Measurements from ENCODE around the gene LPP. TPM values are rescaled to one million over a fixed set of nuclear protein-coding genes. Genes with fewer than 3 reads are reported as not detected.

Gene LPP
- total RNA-seq, 1 donor from 2014 or later = 1,791 TPM

GRCh38 chr3:188264226-188265207 is 110.6 kb downstream of the LPP start:
- H3K9me3 ChIP-seq = no peaks in the 10 kb centered on the region
- TF ChIP-seq CTCF (IDR thresholded peaks at IDR 0.05) = no peak
- no peaks in the 10 kb centered on the region for H3K27me3 ChIP-seq
- peaks cover 27 to 77% of the 10 kb centered on the region in 2 donors for H3K4me1 ChIP-seq
- peak overlapping the region; percentile 94 to 99 for H3K27ac ChIP-seq
- no peaks in the 10 kb centered on the region for H3K36me3 ChIP-seq
- peak in 1 of 2 donors; percentile 82 for DNase-seq (ENCODE audit: low spot score in 2 of 2)
- intact Hi-C loops (cut with DNase I) = loop anchor here (5.0 kb wide), 2 partner anchors 63 to 688 kb away; no protein-coding TSS in a partner anchor
- H3K4me3 ChIP-seq = peak overlapping the region in 1 of 2 donors; percentile 31

- Histone ChIP-seq H3K4me1 (peaks cover 28 to 77% of the 10 kb centered on the region in 2 donors), H3K27ac (peak overlapping the region; percentile 94 to 99)
- intact Hi-C loops (cut with DNase I) = loop anchor here (2.0 to 5.0 kb wide), 4 partner anchors 54 to 686 kb away; no protein-coding TSS in a partner anchor
Measured at GRCh38 chr3:188266562-188267274, 112.8 kb downstream of the LPP start.

GRCh38 chr3:188267790-188268335 is 113.9 kb downstream of the LPP start:
- TF ChIP-seq CTCF (IDR thresholded peaks at IDR 0.05) = no peak
- intact Hi-C loops (cut with DNase I) = loop anchor here (2.0 to 5.0 kb wide), 4 partner anchors 55 to 684 kb away; no protein-coding TSS in a partner anchor
- Histone ChIP-seq H3K27me3 (no peaks in the 10 kb centered on the region), H3K36me3 (no peaks in the 10 kb centered on the region), H3K9me3 (no peaks in the 10 kb centered on the region), H3K27ac (peak overlapping the region; percentile 94 to 99), H3K4me1 (peaks cover 35 to 76% of the 10 kb centered on the region in 2 donors), H3K4me3 (no peak overlapping the region)
- no peak for DNase-seq (ENCODE audit: low spot score in 2 of 2)

More at GRCh38 chr3:188266562-188267274, 112.8 kb downstream of the LPP start:
- no peaks in the 10 kb centered on the region for H3K9me3 ChIP-seq
- H3K36me3 ChIP-seq = no peaks in the 10 kb centered on the region
- peak; percentile 24 to 79 for DNase-seq (ENCODE audit: low spot score in 2 of 2)
- TF ChIP-seq CTCF (IDR thresholded peaks at IDR 0.05) = no peak
- H3K4me3 ChIP-seq = peak overlapping the region; percentile 32 to 52
- H3K27me3 ChIP-seq = no peaks in the 10 kb centered on the region

- intact Hi-C loops (cut with DNase I) = loop anchor here (5.0 kb wide), 2 partner anchors 59 to 684 kb away; no protein-coding TSS in a partner anchor
- peak overlapping the region; percentile 94 to 99 for H3K27ac ChIP-seq
- H3K27me3 ChIP-seq = no peaks in the 10 kb centered on the region
- no peaks in the 10 kb centered on the region for H3K9me3 ChIP-seq
- no peaks in the 10 kb centered on the region for H3K36me3 ChIP-seq
- H3K4me3 ChIP-seq = no peak overlapping the region
- DNase-seq (ENCODE audit: low spot score in 2 of 2) = no peak
- H3K4me1 ChIP-seq = peaks cover 35 to 75% of the 10 kb centered on the region in 2 donors
- no peak for TF ChIP-seq CTCF (IDR thresholded peaks at IDR 0.05)
Measured at GRCh38 chr3:188268336-188268735, 114.4 kb downstream of the LPP start.

- no peaks in the 10 kb centered on the region for H3K36me3 ChIP-seq
- peak overlapping the region; percentile 94 to 99 for H3K27ac ChIP-seq
- intact Hi-C loops (cut with DNase I) = loop anchor here (5.0 kb wide), 2 partner anchors 58 to 683 kb away; no protein-coding TSS in a partner anchor
- H3K27me3 ChIP-seq = no peaks in the 10 kb centered on the region
- H3K4me1 ChIP-seq = peaks cover 35 to 73% of the 10 kb centered on the region in 2 donors
- H3K9me3 ChIP-seq = no peaks in the 10 kb centered on the region
- DNase-seq (ENCODE audit: low spot score in 2 of 2) = no peak
- no peak overlapping the region for H3K4me3 ChIP-seq
- TF ChIP-seq CTCF (IDR thresholded peaks at IDR 0.05) = no peak
Measured at GRCh38 chr3:188269040-188269439, 115.1 kb downstream of the LPP start.
